CD4-positive, alpha-beta T cell treated with Interleukin-21 for 1 hour (primary cell): Measurements from ENCODE around the gene HCN3.
"Not testable (repeated sequence)": the region's sequence is repeated elsewhere in the genome, so short reads cannot be mapped to it uniquely, and the experiment has no call there.

Experiments used
- DNase-seq: peaks from one replicate; pipeline ENCODE4 v3.0.0-alpha.2; 2020

The HCN3 gene

DNA sequence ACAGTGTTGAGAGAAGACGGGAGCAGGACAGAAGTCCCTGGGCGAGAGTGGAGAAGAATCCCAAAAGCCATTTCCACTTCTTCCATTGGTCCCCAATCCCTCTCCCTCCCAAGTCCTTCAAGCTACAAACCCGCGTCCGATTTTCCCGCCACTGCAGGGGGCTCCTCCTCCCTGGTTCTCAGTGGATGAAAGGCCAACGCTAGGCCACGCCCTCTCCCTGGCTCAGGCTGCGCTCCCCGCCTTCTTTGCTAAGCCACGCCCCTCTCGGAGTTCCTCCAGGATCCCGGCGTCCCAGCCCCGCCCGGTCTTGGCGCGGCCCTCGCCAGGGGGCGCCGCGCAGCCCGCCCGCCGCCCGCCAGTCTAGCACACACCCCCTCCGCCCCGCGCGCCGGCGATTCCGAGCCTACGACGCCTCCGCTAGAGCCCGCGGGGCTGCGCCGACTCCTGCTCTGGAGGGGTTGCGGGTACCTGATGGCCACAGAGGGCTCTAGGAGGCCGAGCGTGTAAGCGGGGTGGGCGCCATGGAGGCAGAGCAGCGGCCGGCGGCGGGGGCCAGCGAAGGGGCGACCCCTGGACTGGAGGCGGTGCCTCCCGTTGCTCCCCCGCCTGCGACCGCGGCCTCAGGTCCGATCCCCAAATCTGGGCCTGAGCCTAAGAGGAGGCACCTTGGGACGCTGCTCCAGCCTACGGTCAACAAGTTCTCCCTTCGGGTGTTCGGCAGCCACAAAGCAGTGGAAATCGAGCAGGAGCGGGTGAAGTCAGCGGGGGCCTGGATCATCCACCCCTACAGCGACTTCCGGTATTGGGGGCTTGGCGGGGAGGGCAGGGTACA is at the start of gene HCN3:
HCN3 (plus strand) TSS at position 394 of the 832 bp plus-strand sequence; CDS start at position 522, 128 bp downstream.
- peak; percentile 96 for DNase-seq

GRCh38 chr1:155228096-155228427 is 49.2 kb upstream of the HCN3 start:
- DNase-seq = no peak

- not testable (repeated sequence) for DNase-seq
These were observed 46.0 kb upstream of the HCN3 start for GRCh38 chr1:155231302-155231701.

- DNase-seq = not testable (repeated sequence)
These were observed 45.0 kb upstream of the HCN3 start for GRCh38 chr1:155232001-155232978.

DNA sequence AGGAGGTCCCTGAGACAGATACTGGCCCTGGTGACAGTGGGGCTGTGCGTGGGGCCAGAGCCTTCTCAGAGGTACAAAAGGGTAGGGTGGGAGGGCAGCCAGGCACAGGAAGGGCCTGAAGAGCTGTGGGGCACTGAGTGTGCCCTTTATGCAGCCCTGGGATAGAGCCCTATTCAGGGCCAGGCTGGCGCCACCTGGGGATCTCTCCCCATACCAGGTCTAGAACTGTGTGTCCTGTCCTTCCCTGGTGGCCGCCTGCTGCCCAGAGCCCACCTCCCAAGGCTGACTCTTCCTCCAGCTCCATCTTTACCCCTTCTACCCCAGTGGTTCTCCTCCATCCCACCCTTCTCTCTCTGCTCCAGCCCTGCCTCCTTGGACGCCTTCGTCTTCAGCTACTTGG is 43.8 kb upstream of the HCN3 start:
- not testable (repeated sequence) for DNase-seq

DNA sequence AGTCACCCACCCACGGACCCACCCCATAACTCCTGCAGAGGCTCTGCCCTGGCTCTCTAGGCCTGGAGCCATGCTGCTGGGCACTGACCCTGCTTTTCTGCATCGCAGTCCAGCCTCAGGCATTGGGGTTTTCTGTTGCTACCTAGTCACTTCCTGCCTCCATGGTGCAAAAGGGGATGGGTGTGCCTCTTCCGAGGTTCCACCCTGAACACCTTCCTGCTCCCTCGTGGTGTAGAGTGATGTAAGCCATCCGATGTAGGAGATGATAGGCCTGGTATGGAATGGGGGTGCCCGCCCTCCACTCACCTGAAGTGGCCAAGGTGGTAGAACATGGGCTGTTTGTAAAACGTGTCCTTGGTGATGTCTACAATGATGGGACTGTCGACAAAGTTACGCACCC is 41.9 kb upstream of the HCN3 start:
- DNase-seq = peak; percentile 44

- DNase-seq = no peak
These were observed 40.8 kb upstream of the HCN3 start for GRCh38 chr1:155236451-155236850.

GRCh38 chr1:155241069-155241679 is 36.1 kb upstream of the HCN3 start:
- DNase-seq = peak; percentile 83

DNA sequence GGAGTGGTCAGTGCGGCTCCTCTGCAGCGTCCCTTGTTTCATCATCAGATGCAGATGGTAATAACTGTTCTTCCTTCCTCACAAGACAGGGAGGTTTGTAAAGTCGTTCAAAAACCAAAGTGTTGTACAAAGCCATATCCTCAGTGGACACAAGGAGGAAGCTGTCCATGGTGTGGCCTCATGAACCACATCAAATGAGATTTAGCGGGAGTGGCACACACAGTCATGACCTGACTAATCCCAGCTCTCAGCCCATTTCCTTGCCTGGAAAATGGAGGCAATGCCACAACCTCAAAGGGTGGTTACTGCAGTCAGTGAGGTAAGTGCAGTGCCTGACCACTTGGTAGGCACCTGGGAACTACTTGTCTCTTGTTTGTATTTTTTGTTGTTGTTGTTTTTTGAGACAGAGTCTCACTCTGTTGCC is 35.4 kb upstream of the HCN3 start:
- peak; percentile 23 for DNase-seq

GRCh38 chr1:155242805-155243358 is 34.4 kb upstream of the HCN3 start:
- DNase-seq = no peak

DNA sequence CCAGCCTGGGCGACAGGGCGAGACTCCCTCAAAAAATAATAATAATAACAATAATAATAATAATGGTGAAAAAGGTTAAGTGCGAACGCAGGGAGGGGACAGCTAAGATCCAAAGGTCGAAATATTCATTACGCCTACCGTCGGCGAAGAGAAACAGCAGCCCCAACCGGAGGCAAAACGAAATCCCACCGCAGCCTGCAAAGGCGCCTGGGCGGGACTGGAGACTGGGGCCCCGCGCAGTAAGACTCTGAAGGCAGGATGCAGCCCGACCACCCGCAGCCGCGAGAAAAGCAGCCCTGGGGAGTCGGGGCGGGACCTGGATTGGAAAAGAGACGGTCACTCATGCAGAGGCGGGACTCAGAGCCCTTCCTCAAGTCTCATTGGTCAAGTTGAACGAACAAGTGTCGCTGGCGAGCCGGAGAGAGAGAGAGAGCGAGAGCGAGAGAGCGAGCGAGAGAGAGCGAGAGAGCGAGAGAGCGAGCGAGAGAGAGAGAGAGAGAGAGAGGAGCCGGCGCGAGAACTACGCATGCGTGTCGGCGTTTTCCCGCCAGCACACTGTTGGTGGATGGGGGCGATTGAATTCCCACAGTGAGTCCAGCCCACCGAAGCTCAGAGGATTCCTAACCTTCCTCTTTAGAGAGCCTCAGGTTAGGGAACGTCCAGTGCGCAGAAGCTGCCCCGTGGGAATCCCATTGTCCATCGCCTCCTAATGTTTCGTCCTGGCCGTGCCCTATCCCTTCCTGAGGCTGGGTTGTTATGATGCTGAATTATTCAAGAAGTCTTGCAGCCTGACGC is 32.7 kb upstream of the HCN3 start:
- DNase-seq = peak; percentile 98

DNA sequence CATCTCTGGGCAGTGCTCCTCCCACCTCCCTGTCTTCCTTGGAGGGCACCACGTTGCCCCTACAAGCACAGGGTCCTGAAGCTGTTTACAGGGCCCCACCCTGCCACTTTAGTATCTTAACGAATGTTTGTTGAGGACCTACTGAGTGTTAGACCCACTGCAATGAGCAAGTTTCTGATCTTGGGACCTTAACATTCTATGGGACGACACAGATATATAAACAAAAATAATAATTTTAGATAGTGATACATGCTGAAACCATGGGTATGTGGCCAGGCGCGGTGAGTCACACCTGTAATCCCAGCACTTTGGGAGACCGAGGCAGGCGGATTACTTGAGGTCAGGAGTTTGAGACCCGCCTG is 32.1 kb upstream of the HCN3 start:
- no peak for DNase-seq

DNA sequence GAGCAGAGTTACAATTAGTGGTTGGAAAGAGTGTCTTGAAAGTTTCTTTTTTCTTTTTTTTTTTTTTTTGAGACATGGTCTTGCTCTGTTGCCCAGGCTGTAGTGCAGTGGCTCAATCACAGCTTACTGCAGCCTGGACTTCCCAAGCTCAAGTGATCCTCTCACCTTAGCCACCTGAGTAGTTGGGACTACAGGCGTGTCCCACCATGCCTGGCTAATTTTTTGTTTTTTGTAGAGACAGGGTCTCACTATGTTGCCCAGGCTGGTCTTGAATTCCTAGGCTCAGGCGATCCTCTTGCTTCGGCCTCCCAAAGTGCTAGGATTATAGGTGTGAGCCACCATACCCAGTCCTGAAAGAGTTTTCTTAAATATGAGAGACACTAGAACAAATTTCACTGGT is 30.5 kb upstream of the HCN3 start:
- not testable (repeated sequence) for DNase-seq

- DNase-seq = no peak
These were observed 29.4 kb upstream of the HCN3 start for GRCh38 chr1:155247667-155248553.

- DNase-seq = no peak
These were observed 27.0 kb upstream of the HCN3 start for GRCh38 chr1:155250246-155250632.

DNA sequence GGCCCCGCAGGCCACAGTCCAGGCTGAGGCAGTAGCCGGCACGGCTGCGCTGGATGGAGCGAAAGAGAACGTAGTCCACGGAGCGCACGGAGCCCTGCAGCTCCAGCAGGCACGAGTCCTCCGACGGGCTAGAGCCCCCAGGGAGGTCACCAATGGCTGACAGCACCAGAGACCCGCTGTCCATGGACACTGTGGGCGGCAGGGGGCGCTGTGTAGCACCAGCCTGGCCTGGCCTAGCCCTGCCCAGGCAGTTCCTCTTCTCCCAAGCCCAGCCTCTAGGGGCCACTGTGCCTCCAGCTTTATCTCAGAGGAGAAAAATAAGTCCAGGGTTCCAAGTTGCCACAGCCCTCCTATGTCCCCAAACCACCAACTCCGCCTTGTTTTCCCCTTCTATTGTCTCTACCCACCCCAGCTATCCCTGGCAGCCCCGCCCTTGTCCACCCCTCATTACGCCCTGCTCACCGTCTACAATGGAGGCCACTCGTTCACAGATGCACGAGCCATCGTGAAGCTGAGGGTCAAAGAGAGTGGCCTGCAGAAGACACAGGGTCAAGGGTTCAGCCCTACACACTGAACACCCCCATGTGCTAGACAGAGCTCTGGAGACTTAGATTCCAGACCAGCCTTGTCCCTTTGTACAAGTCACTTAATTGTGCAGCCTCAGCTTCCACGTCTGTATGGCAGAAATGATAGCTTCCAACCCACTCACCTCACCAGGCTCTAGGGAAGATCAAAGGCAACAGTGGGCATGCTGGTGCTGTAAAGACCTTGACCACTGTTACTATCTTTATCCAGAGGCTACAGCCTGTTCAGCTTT is 26.4 kb upstream of the HCN3 start:
- peak; percentile 95 for DNase-seq

GRCh38 chr1:155251566-155251965 is 25.7 kb upstream of the HCN3 start:
- no peak for DNase-seq

- DNase-seq = no peak
These were observed 24.1 kb upstream of the HCN3 start for GRCh38 chr1:155253208-155253607.

DNA sequence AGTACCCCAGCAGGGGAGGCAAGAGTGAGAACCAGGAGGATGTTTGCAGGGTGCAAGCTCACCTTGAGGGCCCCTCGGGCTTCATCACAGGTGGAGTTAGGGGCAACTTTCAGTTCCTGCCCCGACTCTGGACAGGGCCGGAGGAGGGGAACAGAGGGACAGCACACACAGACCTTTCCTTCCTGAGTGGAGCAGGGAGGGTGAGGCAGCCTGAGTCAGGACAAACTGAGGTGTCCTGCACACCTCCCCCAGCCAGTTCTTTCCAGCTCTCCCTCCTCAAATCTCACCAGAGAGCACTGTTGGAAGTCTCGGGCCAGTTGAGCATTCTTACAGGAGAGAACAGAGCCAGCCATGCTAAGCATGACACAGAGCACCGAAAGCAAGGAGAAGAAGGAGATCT is 23.5 kb upstream of the HCN3 start:
- no peak for DNase-seq

DNA sequence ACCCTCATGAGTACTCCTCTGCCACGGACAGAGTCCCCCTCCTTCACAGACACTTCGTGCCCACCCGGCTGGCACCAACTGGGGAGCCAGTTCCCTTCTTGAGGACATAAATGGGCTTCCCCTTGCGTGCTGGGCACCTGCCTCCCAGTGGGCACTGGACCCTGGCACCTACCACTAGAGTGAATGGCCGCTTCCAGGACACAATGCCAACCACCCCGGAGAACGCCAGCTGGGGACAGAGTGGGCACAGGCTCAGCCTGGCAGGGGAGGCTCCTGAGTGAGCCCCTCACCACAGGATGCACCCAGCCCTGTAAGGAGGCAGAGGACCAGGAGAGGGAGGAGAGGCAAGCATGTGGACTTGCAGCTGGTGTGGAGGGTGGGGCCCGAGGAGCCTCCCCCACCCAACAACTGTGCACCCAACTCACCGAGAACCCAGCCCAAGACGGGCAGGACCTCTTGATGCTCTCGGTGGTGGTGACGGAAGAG is 23.0 kb upstream of the HCN3 start:
- no peak for DNase-seq
